HUES64 (cell line): ENCODE data around the gene RHEX. TPM values are rescaled to one million over a fixed set of nuclear protein-coding genes. Genes with fewer than 3 reads are reported as not detected.
"Not testable (repeated sequence)": the region's sequence is repeated elsewhere in the genome, so short reads cannot be mapped to it uniquely, and the experiment has no call there.

Experiments
- H3K27ac ChIP-seq: 2 replicates; pipeline ENCODE4 v1.7.0; 2013; ENCODE audit warnings: low read depth, low read length, inconsistent platforms
- H3K27me3 ChIP-seq: 2 replicates; pipeline ENCODE4 v1.6.1; 2013; ENCODE audit warnings: mild to moderate bottlenecking, low read length; ENCODE audit not compliant: insufficient read depth
- H3K36me3 ChIP-seq: 2 replicates; pipeline ENCODE4 v1.6.1; 2013; ENCODE audit warnings: mild to moderate bottlenecking, low read length; ENCODE audit not compliant: insufficient read depth
- H3K4me1 ChIP-seq: 2 replicates; pipeline ENCODE4 v1.6.1; 2013; ENCODE audit warnings: mild to moderate bottlenecking, low read length, moderate library complexity; ENCODE audit not compliant: insufficient read depth
- H3K4me3 ChIP-seq: 2 replicates; pipeline ENCODE4 v1.5.1; 2013; ENCODE audit warnings: mild to moderate bottlenecking, low read length, moderate library complexity
- H3K9ac ChIP-seq: 2 replicates; pipeline ENCODE4 v1.6.1; 2013; ENCODE audit warnings: mild to moderate bottlenecking, low read depth, low read length
- H3K9me3 ChIP-seq: 2 replicates; pipeline ENCODE4 v1.6.1; 2013; ENCODE audit warnings: low read depth, low read length; ENCODE audit not compliant: insufficient read depth
- WGBS: fragments of 150-250, 120-280 bp; methylation state at CpG from one replicate; pipeline ENCODE4 v1.1.7; 2013; ENCODE audit warnings: missing lambda C conversion rate; 5-methylcytosine and 5-hydroxymethylcytosine counted together
- polyA plus RNA-seq, 2 experiments: library from polyadenylated mRNA; stranded (reverse); fragments of 50-300 nt; gene quantifications; one replicate each; pipeline ENCODE4 v1.2.3, GENCODE V29; 2013

Gene RHEX
- polyA plus RNA-seq (2013, experiment 1 of 2): 1.3 TPM
- 1.8 TPM for polyA plus RNA-seq (2013, experiment 2 of 2)

- H3K27me3 ChIP-seq, H3K36me3 ChIP-seq, H3K4me3 ChIP-seq, H3K9ac ChIP-seq, H3K9me3 ChIP-seq, H3K27ac ChIP-seq, H3K4me1 ChIP-seq: not testable (repeated sequence)
- 89% methylated on average over 16 of the region's 17 CpGs for WGBS
Measured at GRCh38 chr1:206052919-206053610, at the start of gene RHEX. TSS of gene RHEX (plus strand) at chr1:206053173. CDS start at chr1:206097829, 44,656 bp downstream.

GRCh38 chr1:206003854-206004800 is 48.8 kb upstream of the RHEX start:
- 95% methylated on average over 7 of the region's 7 CpGs for WGBS
- H3K9ac ChIP-seq: no peak overlapping the region

GRCh38 chr1:206004826-206005225 is 48.1 kb upstream of the RHEX start:
- no peaks in the 10 kb centered on the region for H3K36me3 ChIP-seq
- peaks cover 5% of the 10 kb centered on the region; the same call in 1 of the 2 replicates for H3K4me1 ChIP-seq
- no peak overlapping the region for H3K27ac ChIP-seq
- H3K9ac ChIP-seq: no peak overlapping the region
- H3K9me3 ChIP-seq: no peaks in the 10 kb centered on the region
- WGBS: 91% methylated on average over 12 of the region's 12 CpGs
- H3K4me3 ChIP-seq: no peak overlapping the region
- no peaks in the 10 kb centered on the region for H3K27me3 ChIP-seq

More at GRCh38 chr1:206003854-206004800, 48.8 kb upstream of the RHEX start:
- Histone ChIP-seq H3K4me1 (peaks cover 5% of the 10 kb centered on the region; the same call in 1 of the 2 replicates), H3K4me3 (no peak overlapping the region), H3K9me3 (no peaks in the 10 kb centered on the region), H3K36me3 (no peaks in the 10 kb centered on the region), H3K27ac (no peak overlapping the region), H3K27me3 (no peaks in the 10 kb centered on the region)

GRCh38 chr1:206005234-206005633 is 47.7 kb upstream of the RHEX start:
- no peaks in the 10 kb centered on the region for H3K9me3 ChIP-seq
- peaks cover 5% of the 10 kb centered on the region; the same call in 1 of the 2 replicates for H3K4me1 ChIP-seq
- no peaks in the 10 kb centered on the region for H3K36me3 ChIP-seq
- WGBS: 92% methylated on average over 7 of the region's 7 CpGs
- no peaks in the 10 kb centered on the region for H3K27me3 ChIP-seq
- no peak overlapping the region for H3K4me3 ChIP-seq
- H3K9ac ChIP-seq: no peak overlapping the region
- H3K27ac ChIP-seq: no peak overlapping the region

- no peaks in the 10 kb centered on the region for H3K27me3 ChIP-seq
- 89% methylated on average over 8 of the region's 8 CpGs for WGBS
- no peak overlapping the region for H3K4me3 ChIP-seq
- no peaks in the 10 kb centered on the region for H3K9me3 ChIP-seq
- no peaks in the 10 kb centered on the region for H3K36me3 ChIP-seq
- no peak overlapping the region for H3K9ac ChIP-seq
- H3K27ac ChIP-seq: no peak overlapping the region
- H3K4me1 ChIP-seq: peaks cover 5% of the 10 kb centered on the region; the same call in 1 of the 2 replicates
Measured at GRCh38 chr1:206005778-206006180, 47.2 kb upstream of the RHEX start.

- Histone ChIP-seq H3K9me3 (no peaks in the 10 kb centered on the region), H3K36me3 (no peaks in the 10 kb centered on the region), H3K4me3 (no peak overlapping the region), H3K27me3 (no peaks in the 10 kb centered on the region), H3K4me1 (no peaks in the 10 kb centered on the region), H3K27ac (no peak overlapping the region), H3K9ac (no peak overlapping the region)
- WGBS: 86% methylated on average over 3 of the region's 4 CpGs
Measured at GRCh38 chr1:206006946-206007345, 46.0 kb upstream of the RHEX start.

- H3K36me3 ChIP-seq: no peaks in the 10 kb centered on the region
- H3K4me1 ChIP-seq: no peaks in the 10 kb centered on the region
- WGBS: 75% methylated on average over 5 of the region's 5 CpGs
- H3K27ac ChIP-seq: no peak overlapping the region
- no peak overlapping the region for H3K4me3 ChIP-seq
- no peaks in the 10 kb centered on the region for H3K27me3 ChIP-seq
- no peak overlapping the region for H3K9ac ChIP-seq
- no peaks in the 10 kb centered on the region for H3K9me3 ChIP-seq
Measured at GRCh38 chr1:206010060-206010459, 42.9 kb upstream of the RHEX start.

- Histone ChIP-seq H3K36me3 (no peaks in the 10 kb centered on the region), H3K27ac (no peak overlapping the region)
- 93% methylated on average over 8 of the region's 8 CpGs for WGBS
Measured at GRCh38 chr1:206011057-206011456, 41.9 kb upstream of the RHEX start.

GRCh38 chr1:206012086-206012859 is 40.7 kb upstream of the RHEX start:
- H3K4me1 ChIP-seq: no peaks in the 10 kb centered on the region
- no peak overlapping the region for H3K9ac ChIP-seq
- no peak overlapping the region for H3K4me3 ChIP-seq
- no peaks in the 10 kb centered on the region for H3K9me3 ChIP-seq
- H3K27ac ChIP-seq: no peak overlapping the region
- H3K27me3 ChIP-seq: no peaks in the 10 kb centered on the region
- no peaks in the 10 kb centered on the region for H3K36me3 ChIP-seq
- WGBS: 83% methylated on average over 17 of the region's 17 CpGs

More at GRCh38 chr1:206011057-206011456, 41.9 kb upstream of the RHEX start:
- no peaks in the 10 kb centered on the region for H3K27me3 ChIP-seq
- H3K9ac ChIP-seq: no peak overlapping the region
- no peaks in the 10 kb centered on the region for H3K4me1 ChIP-seq
- no peak overlapping the region for H3K4me3 ChIP-seq
- no peaks in the 10 kb centered on the region for H3K9me3 ChIP-seq

GRCh38 chr1:206013026-206013795 is 39.8 kb upstream of the RHEX start:
- H3K4me3 ChIP-seq: no peak overlapping the region
- H3K9me3 ChIP-seq: peaks cover 3% of the 10 kb centered on the region; the same call in 1 of the 2 replicates
- no peaks in the 10 kb centered on the region for H3K27me3 ChIP-seq
- no peak overlapping the region for H3K27ac ChIP-seq
- H3K36me3 ChIP-seq: no peaks in the 10 kb centered on the region
- no peak overlapping the region for H3K9ac ChIP-seq
- no peaks in the 10 kb centered on the region for H3K4me1 ChIP-seq
- 95% methylated on average over 6 of the region's 6 CpGs for WGBS
